Activated T-helper 1 cell treated with anti-CD3 and anti-CD28 coated beads, Interleukin-2, amount 50 U/mL, for 16 hours (primary cell): ENCODE measurements around the gene ZNF26.

Experiments used
- DNase-seq, 2 donors: peaks; one replicate each; pipeline ENCODE4 v3.0.0-alpha.2; 2020; ENCODE audit warnings: low read depth in 1 of 2, low spot score in 1 of 2

Gene ZNF26

GRCh38 chr12:133058203-133059113 lies 72.3 kb downstream of the ZNF26 start:
- no peak for DNase-seq

GRCh38 chr12:133061954-133062353 lies 75.8 kb downstream of the ZNF26 start:
- DNase-seq, result no peak

DNA sequence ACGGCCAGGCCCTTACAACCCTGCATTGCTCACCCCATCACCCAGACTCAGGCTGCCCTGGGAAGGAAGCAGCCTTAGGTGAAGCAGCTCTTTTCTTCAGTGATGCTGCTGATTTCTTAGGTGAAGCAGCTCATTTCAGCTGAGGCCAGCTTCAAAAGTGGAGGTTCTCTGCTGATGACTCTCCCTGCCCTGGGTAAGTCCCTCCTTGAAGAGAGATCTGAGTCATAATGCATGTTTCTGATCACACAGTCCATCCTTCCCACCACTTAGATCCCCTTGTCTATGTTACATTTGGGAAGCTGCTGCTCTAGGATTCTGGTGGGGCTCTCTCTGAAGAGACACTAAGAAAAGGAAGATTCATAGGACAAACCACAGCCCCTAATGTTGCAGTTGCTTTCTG lies 77.4 kb downstream of the ZNF26 start:
- no peak for DNase-seq

GRCh38 chr12:133073836-133074235 lies 87.7 kb downstream of the ZNF26 start:
- DNase-seq, result no peak
